ENCODE results near the gene FOXP1. TPM values are rescaled to one million over a fixed set of nuclear protein-coding genes. Genes with fewer than 3 reads are reported as not detected.
"Not testable (repeated sequence)": the region's sequence is repeated elsewhere in the genome, so short reads cannot be mapped to it uniquely, and the experiment has no call there.

Gene FOXP1
- polyA plus RNA-seq, 6 donors from 2014 or later = 441 to 620 (median 523) TPM

- Mint-ChIP-seq H3K36me3 (no peaks in the 10 kb centered on the region), H3K27ac (peak overlapping the region; percentile 75 to 99 (median 96)), H3K9me3 (no peaks in the 10 kb centered on the region), H3K4me3 (peak overlapping the region in 4 of 8 donors; percentile 70 to 93 (median 84)), H3K27me3 (no peaks in the 10 kb centered on the region), H3K4me1 (peaks cover 64 to 88% (median 87%) of the 10 kb centered on the region in 3 donors)
- DNase-seq (no peak), ATAC-seq (ENCODE audit: low read depth in 2 of 2) (no peak)
These were observed 144.6 kb downstream of the FOXP1 start for GRCh38 chr3:71438904-71439303.

- no peaks in the 10 kb centered on the region for H3K9me3 Mint-ChIP-seq
- peak overlapping the region in 5 of 6 donors; percentile 78 to 94 (median 83) for H3K27ac Mint-ChIP-seq
- DNase-seq (no peak), ATAC-seq (ENCODE audit: low read depth in 2 of 2) (no peak)
- H3K27me3 Mint-ChIP-seq = no peaks in the 10 kb centered on the region
- H3K4me3 Mint-ChIP-seq = peak overlapping the region in 5 of 8 donors; percentile 10 to 84 (median 57)
- H3K36me3 Mint-ChIP-seq = no peaks in the 10 kb centered on the region
- peaks cover 64 to 88% (median 87%) of the 10 kb centered on the region in 3 donors for H3K4me1 Mint-ChIP-seq
These were observed 145.3 kb downstream of the FOXP1 start for GRCh38 chr3:71438071-71438685.

- Mint-ChIP-seq H3K36me3 (no peaks in the 10 kb centered on the region), H3K4me1 (peaks cover 62 to 88% (median 87%) of the 10 kb centered on the region in 3 donors), H3K9me3 (peaks cover 0 to 2% (median 0%) of the 10 kb centered on the region in 7 donors), H3K27ac (peak overlapping the region; percentile 30 to 80 (median 52)), H3K27me3 (no peaks in the 10 kb centered on the region), H3K4me3 (peak overlapping the region in 1 of 8 donors; percentile 15)
- ATAC-seq (ENCODE audit: low read depth in 2 of 2) = no peak
- DNase-seq = no peak
These were observed 147.2 kb downstream of the FOXP1 start for GRCh38 chr3:71436337-71436736.

- DNase-seq; H3K4me3 Mint-ChIP-seq; ATAC-seq (ENCODE audit: low read depth in 2 of 2); H3K36me3 Mint-ChIP-seq; H3K27me3 Mint-ChIP-seq; H3K9me3 Mint-ChIP-seq: not testable (repeated sequence)
- H3K27ac Mint-ChIP-seq = peak overlapping the region in 5 of 6 donors; percentile 33 to 80 (median 61)
- H3K4me1 Mint-ChIP-seq = peaks cover 66 to 88% (median 87%) of the 10 kb centered on the region in 3 donors
These were observed 147.7 kb downstream of the FOXP1 start for GRCh38 chr3:71435836-71436235.

GRCh38 chr3:71433631-71434030, 149.9 kb downstream of the FOXP1 start:
- Mint-ChIP-seq H3K4me1 (peaks cover 66 to 88% (median 84%) of the 10 kb centered on the region in 3 donors), H3K4me3 (peak overlapping the region in 4 of 8 donors; percentile 10 to 63 (median 36)), H3K27me3 (no peaks in the 10 kb centered on the region), H3K9me3 (peaks cover 0 to 2% (median 0%) of the 10 kb centered on the region in 7 donors), H3K36me3 (no peaks in the 10 kb centered on the region), H3K27ac (peak overlapping the region; percentile 49 to 97 (median 84))
- ATAC-seq (ENCODE audit: low read depth in 2 of 2) (no peak), DNase-seq (no peak)

- Mint-ChIP-seq H3K36me3 (peaks cover under 1 to 5% of the 10 kb centered on the region in 2 donors), H3K27me3 (no peaks in the 10 kb centered on the region), H3K9me3 (peaks cover 0 to 2% (median 0%) of the 10 kb centered on the region in 7 donors), H3K4me3 (peak overlapping the region; percentile 39 to 86 (median 51)), H3K4me1 (peaks cover 68 to 87% (median 86%) of the 10 kb centered on the region in 3 donors), H3K27ac (peak overlapping the region; percentile 86 to 96 (median 94))
- ATAC-seq (ENCODE audit: low read depth in 2 of 2) = peak; percentile 27 to 41
- no peak for DNase-seq
These were observed 151.2 kb downstream of the FOXP1 start for GRCh38 chr3:71432044-71432975.

GRCh38 chr3:71430941-71431552, 152.5 kb downstream of the FOXP1 start:
- Mint-ChIP-seq H3K36me3 (peaks cover 4 to 10% of the 10 kb centered on the region in 2 donors), H3K27ac (peak overlapping the region; percentile 58 to 86 (median 75)), H3K27me3 (no peaks in the 10 kb centered on the region), H3K4me3 (peak overlapping the region in 7 of 8 donors; percentile 8 to 76 (median 36)), H3K4me1 (peaks cover 76 to 90% (median 90%) of the 10 kb centered on the region in 3 donors), H3K9me3 (peaks cover 0 to 2% (median 0%) of the 10 kb centered on the region in 7 donors)
- no peak for DNase-seq
- ATAC-seq (ENCODE audit: low read depth in 2 of 2) = no peak

GRCh38 chr3:71429597-71429988, 153.9 kb downstream of the FOXP1 start:
- Mint-ChIP-seq H3K27me3 (no peaks in the 10 kb centered on the region), H3K36me3 (peaks cover 10 to 16% of the 10 kb centered on the region in 2 donors), H3K27ac (peak overlapping the region in 4 of 6 donors; percentile 81 to 97 (median 96)), H3K9me3 (peaks cover 0 to 2% (median 0%) of the 10 kb centered on the region in 7 donors), H3K4me3 (peak overlapping the region; percentile 13 to 86 (median 72)), H3K4me1 (peaks cover 77 to 99% (median 97%) of the 10 kb centered on the region in 3 donors)
- ATAC-seq (ENCODE audit: low read depth in 2 of 2) (no peak), DNase-seq (no peak)

GRCh38 chr3:71428841-71429596, 154.5 kb downstream of the FOXP1 start:
- H3K27me3 Mint-ChIP-seq = no peaks in the 10 kb centered on the region
- peak overlapping the region; percentile 73 to 97 (median 94) for H3K27ac Mint-ChIP-seq
- peak; percentile 67 to 73 for ATAC-seq (ENCODE audit: low read depth in 2 of 2)
- DNase-seq = peak; percentile 39
- H3K36me3 Mint-ChIP-seq = peaks cover 11 to 16% of the 10 kb centered on the region in 2 donors
- H3K9me3 Mint-ChIP-seq = peaks cover 0 to 2% (median 0%) of the 10 kb centered on the region in 7 donors
- peaks cover 77 to 99% (median 96%) of the 10 kb centered on the region in 3 donors for H3K4me1 Mint-ChIP-seq
- peak overlapping the region; percentile 58 to 86 (median 73) for H3K4me3 Mint-ChIP-seq

- peak overlapping the region; percentile 3 to 98 (median 50) for H3K27ac Mint-ChIP-seq
- no peak for DNase-seq
- H3K4me1 Mint-ChIP-seq = peaks cover 81 to 98% (median 92%) of the 10 kb centered on the region in 3 donors
- H3K4me3 Mint-ChIP-seq = peak overlapping the region in 6 of 8 donors; percentile 26 to 70 (median 37)
- H3K36me3 Mint-ChIP-seq = peaks cover 11 to 16% of the 10 kb centered on the region in 2 donors
- peaks cover 0 to 2% (median 0%) of the 10 kb centered on the region in 7 donors for H3K9me3 Mint-ChIP-seq
- no peak for ATAC-seq (ENCODE audit: low read depth in 2 of 2)
- H3K27me3 Mint-ChIP-seq = no peaks in the 10 kb centered on the region
These were observed 157.9 kb downstream of the FOXP1 start for GRCh38 chr3:71425491-71426071.

- ATAC-seq (ENCODE audit: low read depth in 2 of 2) (no peak), DNase-seq (no peak)
- Mint-ChIP-seq H3K4me1 (peaks cover 77 to 97% (median 93%) of the 10 kb centered on the region in 3 donors), H3K36me3 (peaks cover 11 to 16% of the 10 kb centered on the region in 2 donors), H3K27ac (peak overlapping the region; percentile 96 to 100 (median 98)), H3K27me3 (no peaks in the 10 kb centered on the region), H3K4me3 (peak overlapping the region in 7 of 8 donors; percentile 41 to 89 (median 74)), H3K9me3 (peaks cover 0 to 2% (median 0%) of the 10 kb centered on the region in 7 donors)
These were observed 160.2 kb downstream of the FOXP1 start for GRCh38 chr3:71423151-71423906.

All from naive B cell (primary cell).